Muscle layer of duodenum (tissue), 2 donors: ENCODE data around the gene BEGAIN.

Experiments
- H3K27ac ChIP-seq: one replicate; pipeline ENCODE4 v1.7.0; 2013; ENCODE audit warnings: mild to moderate bottlenecking, low read length
- H3K27me3 ChIP-seq: one replicate; pipeline ENCODE4 v1.7.0; 2013; ENCODE audit warnings: low read depth, mild to moderate bottlenecking, control low read depth, low read length
- H3K36me3 ChIP-seq, 2 donors: one replicate each; pipeline ENCODE4 v1.7.0; 2013; ENCODE audit warnings: low read length in 2 of 2, control low read depth in 1 of 2, mild to moderate bottlenecking in 1 of 2; ENCODE audit not compliant: insufficient read depth in 2 of 2, control insufficient read depth in 1 of 2
- H3K4me1 ChIP-seq, 2 donors: one replicate each; pipeline ENCODE4 v1.7.0; 2013; ENCODE audit warnings: low read length in 2 of 2, mild to moderate bottlenecking in 2 of 2, control low read depth in 1 of 2, moderate library complexity in 1 of 2; ENCODE audit not compliant: insufficient read depth in 2 of 2, control insufficient read depth in 1 of 2
- H3K4me3 ChIP-seq, 2 donors: one replicate each; pipeline ENCODE4 v1.7.0; 2013; ENCODE audit warnings: low read length in 2 of 2, low read depth in 1 of 2, mild to moderate bottlenecking in 1 of 2
- H3K9me3 ChIP-seq, 2 donors: one replicate each; pipeline ENCODE4 v1.7.0; 2013; ENCODE audit warnings: low read length in 2 of 2, control low read depth in 1 of 2, mild to moderate bottlenecking in 1 of 2; ENCODE audit not compliant: control insufficient read depth in 1 of 2
- donor health status: healthy.

BEGAIN gene

GRCh38 chr14:100540926-100541620, 46.1 kb downstream of the BEGAIN start:
- Histone ChIP-seq H3K36me3 (no peaks in the 10 kb centered on the region), H3K27ac (no peak overlapping the region), H3K4me1 (no peaks in the 10 kb centered on the region), H3K27me3 (no peaks in the 10 kb centered on the region), H3K9me3 (no peaks in the 10 kb centered on the region), H3K4me3 (no peak overlapping the region)

- no peaks in the 10 kb centered on the region for H3K9me3 ChIP-seq
- no peak overlapping the region for H3K27ac ChIP-seq
- H3K4me1 ChIP-seq = no peaks in the 10 kb centered on the region
- H3K27me3 ChIP-seq = no peaks in the 10 kb centered on the region
- H3K36me3 ChIP-seq = no peaks in the 10 kb centered on the region
- H3K4me3 ChIP-seq = no peak overlapping the region
Measured at GRCh38 chr14:100540141-100540925, 46.9 kb downstream of the BEGAIN start.

- Histone ChIP-seq H3K36me3 (no peaks in the 10 kb centered on the region), H3K9me3 (no peaks in the 10 kb centered on the region), H3K4me1 (no peaks in the 10 kb centered on the region), H3K27me3 (no peaks in the 10 kb centered on the region), H3K4me3 (no peak overlapping the region), H3K27ac (no peak overlapping the region)
Measured at GRCh38 chr14:100539766-100540140, 47.5 kb downstream of the BEGAIN start.

GRCh38 chr14:100539003-100539660, 48.1 kb downstream of the BEGAIN start:
- Histone ChIP-seq H3K9me3 (no peaks in the 10 kb centered on the region), H3K27me3 (no peaks in the 10 kb centered on the region), H3K36me3 (no peaks in the 10 kb centered on the region), H3K27ac (no peak overlapping the region), H3K4me3 (no peak overlapping the region), H3K4me1 (peaks cover 0 to under 1% of the 10 kb centered on the region in 2 donors)

- no peaks in the 10 kb centered on the region for H3K36me3 ChIP-seq
- H3K4me3 ChIP-seq = peak overlapping the region in 1 of 2 donors; percentile 22
- no peaks in the 10 kb centered on the region for H3K27me3 ChIP-seq
- H3K9me3 ChIP-seq = no peaks in the 10 kb centered on the region
- peaks cover 3 to 5% of the 10 kb centered on the region in 2 donors for H3K4me1 ChIP-seq
- H3K27ac ChIP-seq = no peak overlapping the region
Measured at GRCh38 chr14:100538351-100539002, 48.7 kb downstream of the BEGAIN start.

- Histone ChIP-seq H3K4me3 (peak overlapping the region in 1 of 2 donors; percentile 22), H3K27ac (no peak overlapping the region), H3K36me3 (no peaks in the 10 kb centered on the region), H3K4me1 (peaks cover 5 to 6% of the 10 kb centered on the region in 2 donors), H3K27me3 (no peaks in the 10 kb centered on the region), H3K9me3 (no peaks in the 10 kb centered on the region)
Measured at GRCh38 chr14:100537446-100538350, 49.5 kb downstream of the BEGAIN start.

GRCh38 chr14:100536721-100537445, 50.3 kb downstream of the BEGAIN start:
- Histone ChIP-seq H3K4me1 (peaks cover 5 to 6% of the 10 kb centered on the region in 2 donors), H3K27ac (no peak overlapping the region), H3K9me3 (no peaks in the 10 kb centered on the region), H3K4me3 (no peak overlapping the region), H3K27me3 (no peaks in the 10 kb centered on the region), H3K36me3 (no peaks in the 10 kb centered on the region)

- Histone ChIP-seq H3K4me3 (no peak overlapping the region), H3K36me3 (no peaks in the 10 kb centered on the region), H3K9me3 (no peaks in the 10 kb centered on the region), H3K4me1 (peaks cover 5 to 6% of the 10 kb centered on the region in 2 donors), H3K27me3 (no peaks in the 10 kb centered on the region), H3K27ac (no peak overlapping the region)
Measured at GRCh38 chr14:100536121-100536510, 51.1 kb downstream of the BEGAIN start.

- Histone ChIP-seq H3K27me3 (no peaks in the 10 kb centered on the region), H3K4me3 (no peak overlapping the region), H3K27ac (no peak overlapping the region), H3K9me3 (no peaks in the 10 kb centered on the region), H3K36me3 (no peaks in the 10 kb centered on the region), H3K4me1 (peaks cover 5 to 6% of the 10 kb centered on the region in 2 donors)
Measured at GRCh38 chr14:100535287-100536120, 51.7 kb downstream of the BEGAIN start.
